ENCODE results near the gene PDGFA. TPM values are rescaled to one million over a fixed set of nuclear protein-coding genes. Genes with fewer than 3 reads are reported as not detected.

The PDGFA gene
- total and polyA plus RNA-seq, 12 donors: 2.9 to 28.6 (median 13.6) TPM

- Histone ChIP-seq H3K27ac (no peak overlapping the region), H3K27me3 (peaks cover 27% of the 10 kb centered on the region), H3K4me3 (no peak overlapping the region), H3K36me3 (replicated peaks in 1 of 2) (no peaks in the 10 kb centered on the region), H3K4me1 (replicated peaks in 1 of 2) (no peaks in the 10 kb centered on the region), H3K9me3 (replicated peaks in 1 of 3) (no peaks in the 10 kb centered on the region)
- WGBS, 4 donors: 80 to 89% (median 87%) methylated on average over 11 of the region's 11 CpGs
- DNase-seq: no peak
- TF ChIP-seq CTCF (IDR thresholded peaks at IDR 0.05) (no peak), POLR2A (IDR thresholded peaks at IDR 0.05) (no peak)
- intact Hi-C loops (cut with DNase I): no loop called here
Measured at GRCh38 chr7:450036-450435, 69.6 kb downstream of the PDGFA start.

- H3K9me3 ChIP-seq (replicated peaks in 1 of 3): no peaks in the 10 kb centered on the region
- TF ChIP-seq CTCF (IDR thresholded peaks at IDR 0.05) (no peak), POLR2A (IDR thresholded peaks at IDR 0.05) (no peak)
- H3K27me3 ChIP-seq: peaks cover 27% of the 10 kb centered on the region
- no peak for DNase-seq
- no peak overlapping the region for H3K4me3 ChIP-seq
- no peaks in the 10 kb centered on the region for H3K36me3 ChIP-seq (replicated peaks in 1 of 2)
- intact Hi-C loops (cut with DNase I): loop anchor here in 1 of 2 donors (10.0 kb wide), 1 partner anchor 115 kb away; no protein-coding TSS in a partner anchor
- 63 to 75% (median 70%) methylated on average over 17 of the region's 17 CpGs for WGBS, 4 donors
- H3K27ac ChIP-seq: no peak overlapping the region
- H3K4me1 ChIP-seq (replicated peaks in 1 of 2): no peaks in the 10 kb centered on the region
Measured at GRCh38 chr7:449324-450019, 70.2 kb downstream of the PDGFA start.

GRCh38 chr7:447523-447922 lies 72.1 kb downstream of the PDGFA start:
- TF ChIP-seq POLR2A (IDR thresholded peaks at IDR 0.05) (no peak), CTCF (IDR thresholded peaks at IDR 0.05) (no peak)
- H3K4me3 ChIP-seq: no peak overlapping the region
- intact Hi-C loops (cut with DNase I): loop anchor here in 1 of 2 donors (10.0 kb wide), 1 partner anchor 113 kb away; no protein-coding TSS in a partner anchor
- no peaks in the 10 kb centered on the region for H3K9me3 ChIP-seq (replicated peaks in 1 of 3)
- H3K27ac ChIP-seq: no peak overlapping the region
- WGBS, 4 donors: 78 to 82% (median 80%) methylated on average over 9 of the region's 9 CpGs
- peaks cover 11% of the 10 kb centered on the region for H3K27me3 ChIP-seq
- no peaks in the 10 kb centered on the region for H3K36me3 ChIP-seq (replicated peaks in 1 of 2)
- no peak for DNase-seq
- no peaks in the 10 kb centered on the region for H3K4me1 ChIP-seq (replicated peaks in 1 of 2)

Other genes with a start within 250 kb of the PDGFA start
- not detected for gene FOXL3, start 229.7 kb downstream of the PDGFA start, total RNA-seq
- gene FOXL3, start 229.7 kb downstream of the PDGFA start, polyA plus RNA-seq: not detected
- gene DNAAF5, start 206.9 kb upstream of the PDGFA start, total RNA-seq: 10 to 100 TPM in 8 of 9 donors, 1 to 10 TPM in 1; 8.3 to 32.7 (median 21.0) TPM
- gene DNAAF5, start 206.9 kb upstream of the PDGFA start, polyA plus RNA-seq: 10 to 100 TPM in 1 of 3 donors, 1 to 10 TPM in 2; 7.9 to 11.1 (median 8.8) TPM
- 10 to 100 TPM in 7 of 9 donors, 1 to 10 TPM in 2; 5.2 to 21.5 (median 11.9) TPM for gene PRKAR1B, start 207.4 kb upstream of the PDGFA start, total RNA-seq
- 10 to 100 TPM in 1 of 3 donors, 1 to 10 TPM in 2; 8.4 to 17.3 (median 8.7) TPM for gene PRKAR1B, start 207.4 kb upstream of the PDGFA start, polyA plus RNA-seq